Measurements from ENCODE around the gene BOD1.

BOD1 gene

GRCh38 chr5:173648308-173648866 is 31.9 kb upstream of the BOD1 start:
- Histone ChIP-seq H3K27ac (ENCODE audit: low read length) (no peak overlapping the region), H3K4me3 (ENCODE audit: low read length) (no peak overlapping the region)

GRCh38 chr5:173646692-173647091 is 30.2 kb upstream of the BOD1 start:
- Histone ChIP-seq H3K4me1 (ENCODE audit: insufficient read depth, low read length) (peaks cover 22% of the 10 kb centered on the region), H3K27ac (ENCODE audit: low read length) (no peak overlapping the region), H3K4me3 (ENCODE audit: low read length) (no peak overlapping the region), H3K9me3 (ENCODE audit: insufficient read depth, low read depth, low read length) (no peaks in the 10 kb centered on the region), H3K9ac (ENCODE audit: low read depth, low read length) (no peak overlapping the region), H3K36me3 (ENCODE audit: insufficient read depth, low read depth, low read length) (no peaks in the 10 kb centered on the region), H3K27me3 (ENCODE audit: insufficient read depth, low read length) (peaks cover 8% of the 10 kb centered on the region; the same call in 1 of the 2 replicates)

More at GRCh38 chr5:173648308-173648866, 31.9 kb upstream of the BOD1 start:
- Histone ChIP-seq H3K36me3 (ENCODE audit: insufficient read depth, low read depth, low read length) (no peaks in the 10 kb centered on the region), H3K9me3 (ENCODE audit: insufficient read depth, low read depth, low read length) (peaks cover 11% of the 10 kb centered on the region; the same call in 1 of the 2 replicates), H3K27me3 (ENCODE audit: insufficient read depth, low read length) (peaks cover 8% of the 10 kb centered on the region; the same call in 1 of the 2 replicates), H3K4me1 (ENCODE audit: insufficient read depth, low read length) (peaks cover 16% of the 10 kb centered on the region), H3K9ac (ENCODE audit: low read depth, low read length) (no peak overlapping the region)

- H3K27me3 ChIP-seq (ENCODE audit: insufficient read depth, low read length) = peaks cover 8% of the 10 kb centered on the region; the same call in 1 of the 2 replicates
- peaks cover 22% of the 10 kb centered on the region for H3K4me1 ChIP-seq (ENCODE audit: insufficient read depth, low read length)
- H3K9ac ChIP-seq (ENCODE audit: low read depth, low read length) = no peak overlapping the region
- no peak overlapping the region for H3K27ac ChIP-seq (ENCODE audit: low read length)
- H3K9me3 ChIP-seq (ENCODE audit: insufficient read depth, low read depth, low read length) = no peaks in the 10 kb centered on the region
- no peaks in the 10 kb centered on the region for H3K36me3 ChIP-seq (ENCODE audit: insufficient read depth, low read depth, low read length)
- no peak overlapping the region for H3K4me3 ChIP-seq (ENCODE audit: low read length)
Observed at GRCh38 chr5:173645890-173646574, 29.6 kb upstream of the BOD1 start.

GRCh38 chr5:173645437-173645807 is 29.0 kb upstream of the BOD1 start:
- Histone ChIP-seq H3K9me3 (ENCODE audit: insufficient read depth, low read depth, low read length) (no peaks in the 10 kb centered on the region), H3K27me3 (ENCODE audit: insufficient read depth, low read length) (peaks cover 8% of the 10 kb centered on the region; the same call in 1 of the 2 replicates), H3K4me1 (ENCODE audit: insufficient read depth, low read length) (peaks cover 27% of the 10 kb centered on the region), H3K9ac (ENCODE audit: low read depth, low read length) (no peak overlapping the region), H3K4me3 (ENCODE audit: low read length) (no peak overlapping the region), H3K36me3 (ENCODE audit: insufficient read depth, low read depth, low read length) (no peaks in the 10 kb centered on the region), H3K27ac (ENCODE audit: low read length) (no peak overlapping the region)

- peaks cover 8% of the 10 kb centered on the region; the same call in 1 of the 2 replicates for H3K27me3 ChIP-seq (ENCODE audit: insufficient read depth, low read length)
- no peak overlapping the region for H3K27ac ChIP-seq (ENCODE audit: low read length)
- H3K36me3 ChIP-seq (ENCODE audit: insufficient read depth, low read depth, low read length) = no peaks in the 10 kb centered on the region
- H3K4me3 ChIP-seq (ENCODE audit: low read length) = no peak overlapping the region
- no peaks in the 10 kb centered on the region for H3K9me3 ChIP-seq (ENCODE audit: insufficient read depth, low read depth, low read length)
- H3K4me1 ChIP-seq (ENCODE audit: insufficient read depth, low read length) = peaks cover 27% of the 10 kb centered on the region
- no peak overlapping the region for H3K9ac ChIP-seq (ENCODE audit: low read depth, low read length)
Observed at GRCh38 chr5:173644673-173645436, 28.4 kb upstream of the BOD1 start.

GRCh38 chr5:173643964-173644363 is 27.5 kb upstream of the BOD1 start:
- no peak overlapping the region for H3K4me3 ChIP-seq (ENCODE audit: low read length)
- H3K27ac ChIP-seq (ENCODE audit: low read length) = no peak overlapping the region
- no peaks in the 10 kb centered on the region for H3K9me3 ChIP-seq (ENCODE audit: insufficient read depth, low read depth, low read length)
- H3K9ac ChIP-seq (ENCODE audit: low read depth, low read length) = no peak overlapping the region
- no peaks in the 10 kb centered on the region for H3K36me3 ChIP-seq (ENCODE audit: insufficient read depth, low read depth, low read length)
- peaks cover 8% of the 10 kb centered on the region; the same call in 1 of the 2 replicates for H3K27me3 ChIP-seq (ENCODE audit: insufficient read depth, low read length)
- peaks cover 27% of the 10 kb centered on the region for H3K4me1 ChIP-seq (ENCODE audit: insufficient read depth, low read length)

- Histone ChIP-seq H3K27me3 (ENCODE audit: insufficient read depth, low read length) (peaks cover 8% of the 10 kb centered on the region; the same call in 1 of the 2 replicates), H3K9me3 (ENCODE audit: insufficient read depth, low read depth, low read length) (no peaks in the 10 kb centered on the region), H3K36me3 (ENCODE audit: insufficient read depth, low read depth, low read length) (no peaks in the 10 kb centered on the region), H3K4me1 (ENCODE audit: insufficient read depth, low read length) (peaks cover 27% of the 10 kb centered on the region), H3K27ac (ENCODE audit: low read length) (no peak overlapping the region), H3K9ac (ENCODE audit: low read depth, low read length) (peak overlapping the region; percentile 18; the same call in 1 of the 2 replicates), H3K4me3 (ENCODE audit: low read length) (no peak overlapping the region)
Observed at GRCh38 chr5:173642895-173643481, 26.5 kb upstream of the BOD1 start.

GRCh38 chr5:173642191-173642816 is 25.9 kb upstream of the BOD1 start:
- Histone ChIP-seq H3K36me3 (ENCODE audit: insufficient read depth, low read depth, low read length) (no peaks in the 10 kb centered on the region), H3K27ac (ENCODE audit: low read length) (no peak overlapping the region), H3K9me3 (ENCODE audit: insufficient read depth, low read depth, low read length) (no peaks in the 10 kb centered on the region), H3K4me1 (ENCODE audit: insufficient read depth, low read length) (peaks cover 27% of the 10 kb centered on the region), H3K4me3 (ENCODE audit: low read length) (no peak overlapping the region), H3K27me3 (ENCODE audit: insufficient read depth, low read length) (peaks cover 8% of the 10 kb centered on the region; the same call in 1 of the 2 replicates), H3K9ac (ENCODE audit: low read depth, low read length) (no peak overlapping the region)

- Histone ChIP-seq H3K9me3 (ENCODE audit: insufficient read depth, low read depth, low read length) (no peaks in the 10 kb centered on the region), H3K27me3 (ENCODE audit: insufficient read depth, low read length) (no peaks in the 10 kb centered on the region), H3K27ac (ENCODE audit: low read length) (no peak overlapping the region), H3K4me1 (ENCODE audit: insufficient read depth, low read length) (peaks cover 23% of the 10 kb centered on the region), H3K4me3 (ENCODE audit: low read length) (no peak overlapping the region), H3K9ac (ENCODE audit: low read depth, low read length) (no peak overlapping the region), H3K36me3 (ENCODE audit: insufficient read depth, low read depth, low read length) (no peaks in the 10 kb centered on the region)
Observed at GRCh38 chr5:173640156-173640804, 23.8 kb upstream of the BOD1 start.

- H3K9ac ChIP-seq (ENCODE audit: low read depth, low read length) = no peak overlapping the region
- no peaks in the 10 kb centered on the region for H3K27me3 ChIP-seq (ENCODE audit: insufficient read depth, low read length)
- H3K9me3 ChIP-seq (ENCODE audit: insufficient read depth, low read depth, low read length) = no peaks in the 10 kb centered on the region
- H3K36me3 ChIP-seq (ENCODE audit: insufficient read depth, low read depth, low read length) = no peaks in the 10 kb centered on the region
- peaks cover 12% of the 10 kb centered on the region; the same call in 1 of the 2 replicates for H3K4me1 ChIP-seq (ENCODE audit: insufficient read depth, low read length)
- no peak overlapping the region for H3K4me3 ChIP-seq (ENCODE audit: low read length)
- no peak overlapping the region for H3K27ac ChIP-seq (ENCODE audit: low read length)
Observed at GRCh38 chr5:173638126-173639040, 21.9 kb upstream of the BOD1 start.
